Muscle of back (tissue), 13 donors: ENCODE measurements around the gene DISP2. TPM values are rescaled to one million over a fixed set of nuclear protein-coding genes. Genes with fewer than 3 reads are reported as not detected.

Experiments used
- DNase-seq, 3 donors: peaks; one replicate each; pipeline versions ENCODE4 v3.0.0 to v3.0.0-alpha.2; 2013
- long read RNA-seq, 9 donors: transcript quantifications; one replicate each; lab custom pipeline, GENCODE V29; 2026
- polyA plus RNA-seq, 10 donors: library from polyadenylated mRNA; unstranded; fragments of 120-200 nt; gene quantifications; one replicate each; pipeline ENCODE4 v1.2.1, GENCODE V29; 2013; ENCODE audit not compliant: insufficient read length in 10 of 10

DISP2 gene
- 1 to 10 TPM in 6 of 10 donors, under 1 TPM in 4; 0.25 to 3.9 (median 1.5) TPM for polyA plus RNA-seq
- long read RNA-seq, donor 1, result 0 reads
- long read RNA-seq, donor 2, result 0 reads
- long read RNA-seq, donor 3, result 0 reads
- long read RNA-seq, donor 4, result 0 reads
- long read RNA-seq, donor 5, result 0 reads
- long read RNA-seq, donor 6, result 0 reads
- long read RNA-seq, donor 7, full-length matches to known transcripts, result 1 of 1 reads
- long read RNA-seq, donor 7, partial matches to known transcripts, result 0 of 1 reads
- long read RNA-seq, donor 7, other reads (novel, unspliced or antisense), result 0 of 1 reads
- long read RNA-seq, donor 8, result 0 reads
- long read RNA-seq, donor 9, result 0 reads

GRCh38 chr15:40357723-40358470 lies at the start of gene DISP2:
Gene DISP2 (plus strand): TSS chr15:40358219. CDS start chr15:40358322, 103 bp downstream.
- peak; percentile 78 to 94 (median 88) for DNase-seq

GRCh38 chr15:40309344-40309862 lies 48.6 kb upstream of the DISP2 start:
- DNase-seq, result no peak

- DNase-seq, result peak in 1 of 3 donors; percentile 65
Measured at GRCh38 chr15:40310001-40310959, 47.7 kb upstream of the DISP2 start.

- DNase-seq, result no peak
Measured at GRCh38 chr15:40310993-40311392, 47.0 kb upstream of the DISP2 start.

GRCh38 chr15:40312370-40313158 lies 45.5 kb upstream of the DISP2 start:
- DNase-seq, result no peak

- no peak for DNase-seq
Measured at GRCh38 chr15:40313531-40314398, 44.3 kb upstream of the DISP2 start.

GRCh38 chr15:40314723-40315276 lies 43.2 kb upstream of the DISP2 start:
- no peak for DNase-seq

GRCh38 chr15:40316931-40317330 lies 41.1 kb upstream of the DISP2 start:
- no peak for DNase-seq

- no peak for DNase-seq
Measured at GRCh38 chr15:40317580-40317979, 40.4 kb upstream of the DISP2 start.

GRCh38 chr15:40320409-40320808 lies 37.6 kb upstream of the DISP2 start:
- no peak for DNase-seq

- peak in 2 of 3 donors; percentile 61 to 76 for DNase-seq
Measured at GRCh38 chr15:40320931-40321371, 37.1 kb upstream of the DISP2 start.

GRCh38 chr15:40322531-40323238 lies 35.3 kb upstream of the DISP2 start:
- DNase-seq, result no peak

- DNase-seq, result peak; percentile 94 to 96 (median 94)
Measured at GRCh38 chr15:40323239-40323952, 34.6 kb upstream of the DISP2 start, which contains the start of gene INAFM2. Gene INAFM2 (plus strand): TSS chr15:40323692. CDS start chr15:40324056, 364 bp downstream.

GRCh38 chr15:40323953-40324937 lies 33.8 kb upstream of the DISP2 start:
- DNase-seq, result peak in 1 of 3 donors; percentile 61

- DNase-seq, result no peak
Measured at GRCh38 chr15:40325188-40325587, 32.8 kb upstream of the DISP2 start.

- no peak for DNase-seq
Measured at GRCh38 chr15:40325700-40326099, 32.3 kb upstream of the DISP2 start.

GRCh38 chr15:40327457-40327856 lies 30.6 kb upstream of the DISP2 start:
- DNase-seq, result no peak
